Colon (tissue), 2 donors: Measurements from ENCODE around the gene ARHGEF12.

Experiments
- FAIRE-seq: peaks from 2 replicates; lab custom pipeline; 2012; peaks lifted over from hg19 to GRCh38; lab: Jason Lieb, UNC
- donor health status: control.
- donor health status: control.

ARHGEF12 gene, protein sequence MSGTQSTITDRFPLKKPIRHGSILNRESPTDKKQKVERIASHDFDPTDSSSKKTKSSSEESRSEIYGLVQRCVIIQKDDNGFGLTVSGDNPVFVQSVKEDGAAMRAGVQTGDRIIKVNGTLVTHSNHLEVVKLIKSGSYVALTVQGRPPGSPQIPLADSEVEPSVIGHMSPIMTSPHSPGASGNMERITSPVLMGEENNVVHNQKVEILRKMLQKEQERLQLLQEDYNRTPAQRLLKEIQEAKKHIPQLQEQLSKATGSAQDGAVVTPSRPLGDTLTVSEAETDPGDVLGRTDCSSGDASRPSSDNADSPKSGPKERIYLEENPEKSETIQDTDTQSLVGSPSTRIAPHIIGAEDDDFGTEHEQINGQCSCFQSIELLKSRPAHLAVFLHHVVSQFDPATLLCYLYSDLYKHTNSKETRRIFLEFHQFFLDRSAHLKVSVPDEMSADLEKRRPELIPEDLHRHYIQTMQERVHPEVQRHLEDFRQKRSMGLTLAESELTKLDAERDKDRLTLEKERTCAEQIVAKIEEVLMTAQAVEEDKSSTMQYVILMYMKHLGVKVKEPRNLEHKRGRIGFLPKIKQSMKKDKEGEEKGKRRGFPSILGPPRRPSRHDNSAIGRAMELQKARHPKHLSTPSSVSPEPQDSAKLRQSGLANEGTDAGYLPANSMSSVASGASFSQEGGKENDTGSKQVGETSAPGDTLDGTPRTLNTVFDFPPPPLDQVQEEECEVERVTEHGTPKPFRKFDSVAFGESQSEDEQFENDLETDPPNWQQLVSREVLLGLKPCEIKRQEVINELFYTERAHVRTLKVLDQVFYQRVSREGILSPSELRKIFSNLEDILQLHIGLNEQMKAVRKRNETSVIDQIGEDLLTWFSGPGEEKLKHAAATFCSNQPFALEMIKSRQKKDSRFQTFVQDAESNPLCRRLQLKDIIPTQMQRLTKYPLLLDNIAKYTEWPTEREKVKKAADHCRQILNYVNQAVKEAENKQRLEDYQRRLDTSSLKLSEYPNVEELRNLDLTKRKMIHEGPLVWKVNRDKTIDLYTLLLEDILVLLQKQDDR (N-terminal part only)

DNA sequence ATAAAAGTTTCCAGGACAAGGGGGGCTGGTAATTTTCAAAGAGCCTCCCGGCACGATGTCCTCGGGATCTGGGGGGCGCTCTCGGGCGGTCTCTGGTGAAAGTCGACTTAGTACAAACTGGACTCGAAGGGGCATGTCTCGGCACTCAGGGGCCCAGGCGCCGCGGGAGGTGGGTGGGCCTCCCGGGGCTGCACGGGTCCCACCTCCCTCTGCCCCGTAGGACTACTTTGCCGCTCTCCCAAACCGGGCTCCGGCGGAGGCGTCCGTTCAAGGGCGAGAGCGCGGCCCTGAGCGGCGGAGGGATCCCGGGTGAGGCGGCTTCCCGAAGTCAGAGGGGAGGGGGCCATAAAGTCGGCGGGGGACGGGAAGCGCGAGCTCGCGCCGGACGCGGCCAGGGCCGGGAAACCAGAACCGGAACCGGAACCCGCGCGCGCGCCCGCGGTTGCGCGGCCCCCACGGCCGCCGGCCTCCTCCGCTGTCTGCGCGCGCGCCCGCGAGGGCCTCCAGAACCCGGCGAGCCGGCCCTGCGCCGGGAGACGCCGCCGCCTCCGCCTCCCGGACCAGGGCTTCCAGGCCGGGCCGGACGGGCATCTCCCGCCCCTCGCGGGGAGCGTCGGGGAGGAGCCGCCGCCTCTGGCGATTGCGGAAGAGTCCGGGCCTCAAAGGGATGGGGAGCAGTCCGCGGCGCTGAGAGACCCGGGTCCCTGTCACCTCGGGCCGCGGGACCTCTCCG lies at the start of gene ARHGEF12:
Gene ARHGEF12 (plus strand): TSS at position 506 of the 733 bp plus-strand sequence. CDS start 831 bp downstream, outside the sequence.
- FAIRE-seq = no peak

DNA sequence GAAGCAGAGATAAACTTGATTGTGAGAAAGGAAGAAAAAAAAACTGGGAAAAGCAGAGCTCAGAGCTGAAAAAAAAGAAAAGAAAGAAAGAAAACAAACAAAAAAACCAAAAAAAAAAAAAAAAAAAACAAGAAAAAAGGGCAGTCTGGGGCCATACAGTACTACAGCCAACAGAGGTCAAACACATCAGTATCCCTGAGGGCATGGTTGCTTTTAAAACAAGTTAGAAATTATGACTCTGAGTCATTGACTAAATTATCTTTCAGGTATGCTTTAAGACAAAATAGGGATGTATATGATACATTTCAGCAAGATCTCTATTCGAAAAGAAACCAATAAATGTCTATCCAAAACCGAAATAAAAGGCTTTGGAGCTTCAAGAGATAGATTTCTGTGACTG lies 48.2 kb upstream of the ARHGEF12 start:
- FAIRE-seq = no peak

DNA sequence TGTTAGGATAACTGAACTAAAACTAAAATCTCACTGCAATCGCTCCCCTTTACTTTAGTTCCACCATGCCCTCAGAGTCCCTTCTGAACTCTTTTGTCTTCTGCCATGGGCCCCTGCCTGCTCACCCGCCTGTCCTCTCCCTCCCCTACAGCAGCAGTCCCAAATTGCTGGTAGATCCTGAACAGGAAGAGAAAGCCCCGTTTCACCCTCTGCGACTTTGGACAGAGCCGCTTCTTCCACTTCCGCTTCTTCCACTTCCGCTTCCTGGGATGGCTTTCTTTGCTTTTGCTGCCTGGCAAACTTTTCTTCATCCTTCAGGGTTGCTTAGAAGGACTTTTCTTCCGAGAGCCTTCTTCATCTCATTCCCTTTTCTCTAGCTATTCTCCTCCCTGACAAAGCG lies 46.8 kb upstream of the ARHGEF12 start:
- no peak for FAIRE-seq

DNA sequence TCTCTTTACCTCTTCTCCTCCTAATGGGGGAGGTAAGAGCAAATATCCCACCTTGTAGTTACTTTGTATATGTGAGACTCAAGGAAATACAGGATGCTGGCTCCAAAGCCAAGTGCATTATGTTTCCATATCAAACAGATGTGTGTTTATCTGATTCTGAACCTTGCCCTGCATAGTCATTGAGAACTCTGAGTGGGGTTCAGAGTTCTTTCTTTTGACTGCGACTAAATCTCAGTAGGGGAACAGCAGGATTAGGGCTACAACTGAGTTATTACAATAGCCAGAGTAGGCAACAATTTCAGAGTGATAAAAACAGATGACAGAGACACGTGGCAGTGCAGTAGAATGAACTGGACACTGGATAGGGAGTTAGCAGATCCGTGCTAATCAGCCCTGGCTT lies 45.3 kb upstream of the ARHGEF12 start:
- no peak for FAIRE-seq

DNA sequence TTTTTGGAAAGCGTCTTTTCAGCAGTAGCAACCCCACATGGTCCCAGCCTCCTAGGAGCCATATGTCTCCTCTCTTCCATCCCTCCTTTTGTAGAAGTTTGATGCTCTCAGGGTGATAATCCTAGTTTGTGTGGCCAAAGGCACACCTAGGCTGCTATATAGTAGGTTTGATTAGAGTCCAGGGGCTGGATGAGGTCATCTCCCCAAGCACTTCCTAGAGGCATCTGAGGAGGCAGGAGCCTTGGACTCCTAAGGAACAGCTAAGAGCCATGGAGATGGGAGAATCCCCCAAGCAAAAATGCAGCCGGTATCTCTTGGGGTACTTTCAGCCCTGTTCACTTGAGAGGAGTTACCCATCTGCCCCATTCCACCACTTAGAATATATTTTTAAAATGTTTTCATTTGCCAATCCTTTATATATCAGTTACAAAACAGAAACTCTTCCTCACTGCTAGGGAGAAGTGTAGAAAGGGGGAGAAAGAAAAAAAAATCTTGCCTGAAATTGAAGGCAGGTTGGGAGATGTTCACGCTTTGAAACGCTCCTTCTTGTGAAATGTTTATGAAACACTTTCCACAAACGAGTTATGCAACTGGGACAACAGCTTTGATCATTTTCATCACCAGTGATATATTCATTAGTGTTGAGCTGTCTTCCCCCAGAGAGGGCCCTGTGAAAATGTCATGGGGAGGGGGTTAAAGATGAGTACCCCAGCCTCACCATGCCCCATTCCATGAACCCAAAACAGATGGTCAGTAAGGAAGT lies 43.0 kb upstream of the ARHGEF12 start:
- FAIRE-seq = no peak

DNA sequence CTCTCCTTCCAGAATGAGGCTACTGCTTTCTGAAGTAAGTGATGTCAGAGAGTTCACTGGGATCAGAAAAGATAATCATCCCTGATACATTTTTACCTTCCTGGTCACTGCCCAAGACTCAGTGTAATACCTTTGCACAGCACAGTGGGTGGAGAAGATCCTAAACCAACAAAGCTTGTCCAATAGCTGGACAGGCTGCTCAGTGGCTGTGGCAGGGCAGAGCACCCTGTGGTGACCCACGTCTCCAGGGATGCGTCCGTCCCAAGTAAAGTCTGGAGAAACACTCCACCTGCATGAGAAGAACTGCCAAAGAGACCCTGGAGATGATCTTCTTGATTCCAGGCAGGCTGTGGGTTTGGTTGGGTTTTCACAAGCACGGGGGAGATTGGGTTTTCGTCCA lies 42.1 kb upstream of the ARHGEF12 start:
- FAIRE-seq = no peak

DNA sequence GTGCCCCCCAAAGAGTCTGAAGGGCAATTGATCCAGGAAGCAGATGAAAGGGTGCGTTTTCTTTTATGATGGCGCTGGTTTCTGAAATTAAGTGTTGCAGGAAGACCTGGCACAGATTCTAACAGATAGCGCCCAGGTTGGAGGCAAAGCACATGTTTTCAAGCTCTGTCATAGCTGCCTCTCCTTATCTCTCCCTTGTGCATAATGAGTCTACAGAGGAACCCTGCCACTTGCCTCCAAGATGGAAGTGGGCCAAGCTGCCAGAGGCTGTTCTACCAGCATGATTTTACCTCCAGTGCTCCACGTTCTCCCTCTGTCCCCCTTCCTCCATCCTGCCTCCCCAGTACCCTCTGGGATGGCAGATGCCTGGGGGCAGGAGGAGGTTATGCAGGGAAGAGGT lies 41.1 kb upstream of the ARHGEF12 start:
- FAIRE-seq = no peak

DNA sequence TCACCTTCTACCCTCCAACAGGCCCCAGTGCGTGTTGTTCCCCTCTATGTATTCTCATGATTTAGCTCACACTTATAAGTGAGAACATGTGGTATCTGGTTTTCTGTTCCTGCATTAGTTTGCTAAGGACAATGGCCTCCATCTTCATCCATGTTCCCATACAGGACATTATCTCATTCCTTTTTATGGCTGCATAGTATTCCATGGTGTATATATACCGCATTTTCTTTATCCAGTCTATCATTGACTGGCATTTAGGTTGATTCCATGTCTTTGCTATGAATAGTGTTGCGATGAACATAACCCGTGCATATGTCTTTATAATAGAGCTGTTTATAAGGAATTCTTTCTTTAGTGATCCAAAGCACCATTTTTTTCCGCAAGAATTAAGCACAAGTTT lies 39.7 kb upstream of the ARHGEF12 start:
- FAIRE-seq = no peak

DNA sequence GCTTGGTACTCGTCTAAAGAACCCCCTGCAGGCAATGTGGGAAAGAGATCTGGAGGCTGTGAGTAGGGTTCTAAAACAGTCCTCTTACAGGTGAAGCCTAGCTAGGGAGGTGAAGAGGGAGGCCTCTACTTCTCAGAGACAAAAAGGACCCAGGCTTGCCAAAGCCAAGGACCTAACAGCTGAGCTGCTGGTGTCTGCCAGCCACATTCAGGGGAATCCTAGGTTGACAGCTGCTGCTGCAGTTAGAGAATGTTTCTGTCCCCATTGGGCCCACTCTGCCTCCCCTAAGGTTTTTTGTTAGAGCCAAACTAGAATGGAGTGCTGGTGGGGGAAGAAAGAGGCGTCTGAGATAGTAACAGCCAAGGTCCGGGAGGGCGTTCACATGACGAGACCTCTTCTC lies 37.8 kb upstream of the ARHGEF12 start:
- no peak for FAIRE-seq

DNA sequence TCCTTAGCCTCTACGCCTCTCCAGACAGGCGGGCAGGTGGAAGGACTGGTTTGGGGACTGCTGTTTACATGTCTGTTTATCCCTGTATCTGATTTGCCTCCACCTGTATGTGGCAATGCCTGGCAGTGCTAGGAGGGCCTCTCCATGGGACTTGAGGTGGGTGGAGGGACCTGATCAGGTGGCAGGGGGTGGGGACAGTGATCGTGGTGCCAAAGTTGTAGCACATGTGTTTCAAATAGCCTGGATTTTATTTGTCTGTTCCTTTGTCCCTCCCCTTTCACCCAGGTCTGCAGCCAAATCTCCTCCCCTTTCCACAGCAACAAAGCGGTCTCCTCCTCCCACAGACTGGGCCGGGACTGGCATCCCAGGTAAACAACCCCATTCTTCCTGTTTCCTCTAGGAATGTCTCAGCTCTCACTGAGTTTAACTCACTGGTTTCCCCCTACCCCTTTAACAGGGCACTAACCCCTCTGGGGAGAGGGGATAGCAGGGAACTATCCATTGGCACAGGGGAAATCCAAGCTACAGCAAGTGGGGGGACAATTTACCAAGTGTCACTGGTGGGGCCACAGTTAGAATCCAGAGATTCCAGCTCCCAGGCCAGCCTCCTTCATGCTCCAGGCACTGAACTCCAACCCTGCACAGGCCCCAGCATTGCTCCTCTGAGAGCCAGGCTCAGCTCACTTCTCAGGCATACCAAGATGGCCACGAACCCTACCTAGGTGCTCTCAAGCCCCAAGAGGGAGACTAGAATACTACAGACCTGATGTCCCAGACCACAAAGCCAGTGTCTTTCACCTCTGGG lies 34.0 kb upstream of the ARHGEF12 start:
- FAIRE-seq = no peak

DNA sequence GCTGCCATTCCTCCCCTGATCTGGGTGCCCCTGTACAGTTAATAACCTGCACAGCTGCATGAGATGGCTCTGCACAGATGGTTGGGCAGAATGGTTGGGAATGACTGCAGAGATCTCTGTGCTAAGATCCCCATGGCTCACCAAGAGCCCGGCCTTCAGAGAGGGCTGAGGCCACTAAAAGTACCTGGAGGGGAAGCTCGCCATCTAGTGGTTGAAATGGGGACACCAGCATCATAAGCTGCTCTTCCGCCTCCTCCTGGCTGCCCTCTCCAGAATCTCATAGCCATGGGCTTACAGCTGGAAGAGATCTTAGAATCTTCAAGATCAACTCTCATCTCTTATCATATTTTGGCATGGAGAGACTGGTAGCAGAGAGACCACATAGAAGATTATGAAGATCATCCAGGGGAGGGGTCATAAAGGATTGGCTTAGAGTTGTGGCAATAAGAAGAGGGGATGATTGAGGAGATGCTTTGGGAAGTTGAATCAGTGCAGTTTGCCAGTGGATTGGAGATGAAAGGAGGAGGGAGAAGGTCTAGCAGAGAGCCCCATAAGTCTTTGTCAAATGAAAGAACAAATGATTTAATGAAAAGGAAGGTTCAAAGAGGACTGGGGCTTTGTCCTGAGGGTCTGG lies 33.1 kb upstream of the ARHGEF12 start:
- FAIRE-seq = no peak

DNA sequence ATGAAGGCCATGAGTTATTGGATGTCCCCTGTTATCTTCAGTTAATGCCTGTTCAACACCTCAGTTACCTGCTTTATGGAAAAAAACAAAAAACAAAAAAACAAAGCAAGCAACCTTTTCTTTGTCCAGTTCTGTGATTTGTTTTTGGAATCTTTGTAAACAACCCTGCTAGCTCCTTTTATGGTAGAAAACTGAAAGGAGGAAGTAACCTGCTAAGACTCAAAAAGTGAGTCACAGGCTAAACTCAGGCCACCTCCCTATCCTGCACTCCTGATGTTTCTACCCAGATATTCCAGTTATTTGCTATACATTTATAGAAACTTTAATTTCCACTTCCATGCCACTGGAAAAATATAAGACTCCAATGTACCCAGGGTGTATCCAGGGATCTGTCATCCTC lies 31.7 kb upstream of the ARHGEF12 start:
- FAIRE-seq = no peak

DNA sequence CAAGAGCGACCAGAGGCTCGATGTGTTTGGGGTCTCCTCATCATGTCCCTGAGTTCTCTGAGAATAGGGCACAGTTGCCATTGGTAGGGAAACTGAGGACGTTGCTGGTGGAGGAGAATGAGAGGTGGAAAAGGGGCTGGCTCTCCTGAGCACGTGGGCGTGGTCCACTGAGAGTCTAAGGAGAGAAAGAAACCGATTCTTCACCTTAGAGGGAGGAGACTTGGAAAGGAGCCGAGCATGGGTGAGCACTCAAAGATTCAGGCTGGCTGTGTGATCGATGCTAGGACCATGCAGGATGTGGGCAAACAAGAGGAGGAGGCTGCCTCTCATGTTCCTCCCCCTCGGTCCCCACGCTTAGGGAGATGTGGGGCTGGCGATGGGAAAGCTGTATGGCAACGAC lies 30.9 kb upstream of the ARHGEF12 start:
- FAIRE-seq = no peak

DNA sequence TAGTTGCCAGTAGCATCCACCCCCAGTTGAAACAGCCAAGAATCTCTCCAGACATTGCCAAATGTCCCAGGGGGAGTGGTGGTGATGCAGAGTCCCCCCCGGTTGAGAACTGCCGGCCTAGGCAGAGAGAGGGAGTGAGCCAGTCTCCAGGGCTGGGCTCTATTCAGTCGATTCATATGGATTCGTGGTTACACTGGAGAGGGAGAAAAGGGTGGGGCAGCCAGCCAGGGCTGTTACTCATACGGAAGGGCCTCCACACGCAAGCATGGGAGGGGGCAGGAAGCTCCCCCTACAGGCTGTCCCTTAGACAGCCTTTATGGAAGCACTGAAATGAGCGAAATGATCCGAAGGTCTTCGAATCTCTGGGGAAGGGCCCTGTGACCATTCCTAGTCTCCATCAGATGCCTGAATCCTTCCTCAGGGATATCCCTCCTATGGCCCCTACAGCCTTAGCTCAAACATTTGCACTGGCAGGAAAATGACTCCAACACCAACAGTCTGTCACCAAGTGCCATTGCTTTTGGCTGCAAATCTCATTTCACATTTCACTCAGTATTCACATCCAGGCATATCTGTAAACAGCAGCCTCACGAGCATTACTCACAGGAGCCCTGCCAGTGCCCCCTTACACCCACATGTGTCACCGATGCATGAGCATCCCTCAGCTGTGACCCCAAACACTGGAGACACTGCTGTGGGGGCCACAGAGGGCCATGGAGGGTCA lies 29.5 kb upstream of the ARHGEF12 start:
- FAIRE-seq = no peak

DNA sequence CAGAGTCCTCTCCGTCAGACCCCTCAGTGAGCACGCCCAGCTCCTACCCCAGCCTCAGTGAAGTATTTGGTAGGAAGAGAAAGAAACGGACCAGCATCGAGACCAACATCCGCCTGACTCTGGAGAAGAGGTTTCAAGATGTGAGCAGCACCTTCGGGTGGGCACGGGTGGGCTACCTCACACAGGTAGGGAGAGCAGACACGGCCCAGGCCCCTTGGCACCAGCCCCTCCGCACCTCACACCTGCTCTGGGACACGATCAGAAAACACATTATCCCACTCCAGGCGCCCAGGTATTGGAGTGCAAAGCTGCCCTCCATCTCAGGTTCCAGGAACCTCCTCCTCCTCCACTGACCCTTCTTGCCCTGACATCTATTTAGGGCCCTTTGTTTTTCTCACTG lies 28.7 kb upstream of the ARHGEF12 start:
- no peak for FAIRE-seq

DNA sequence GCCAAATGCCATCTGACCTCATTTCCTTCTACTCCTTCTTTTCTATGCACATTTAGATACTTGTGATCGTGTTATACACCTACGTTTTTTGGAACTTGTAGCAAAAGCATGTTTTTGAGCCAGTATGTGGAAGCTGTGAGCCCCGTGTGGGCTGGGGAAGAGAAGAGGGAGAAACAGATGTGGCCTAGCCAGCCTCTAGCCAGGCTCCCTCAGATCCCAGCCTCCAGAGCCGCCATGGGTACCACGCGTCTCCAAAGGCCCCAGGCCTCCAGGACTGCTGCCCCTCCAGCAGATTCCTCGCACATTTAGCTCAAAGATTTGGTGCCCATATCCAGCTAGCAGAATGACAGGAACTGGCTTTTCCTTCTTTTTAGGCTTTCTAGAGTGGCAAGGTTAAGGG lies 28.1 kb upstream of the ARHGEF12 start:
- FAIRE-seq = no peak

DNA sequence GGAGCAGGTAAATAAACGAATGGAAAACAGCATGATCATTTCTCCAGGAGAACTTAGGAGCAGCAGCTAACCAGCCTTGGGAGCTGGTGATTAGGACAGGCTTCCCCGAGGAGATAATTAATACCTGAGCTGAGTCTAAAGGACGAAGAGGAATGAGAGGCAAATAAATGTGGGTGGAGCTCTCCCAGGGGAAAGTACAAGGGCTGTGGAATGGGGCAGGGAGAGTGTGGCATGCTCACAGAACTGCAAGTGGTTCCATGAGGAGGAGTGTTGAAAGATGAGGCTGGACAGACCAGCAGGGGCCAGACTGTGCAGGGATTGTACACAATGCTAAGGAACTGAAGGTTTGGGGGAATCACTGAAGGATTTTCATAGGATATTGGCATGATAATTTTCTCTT lies 25.3 kb upstream of the ARHGEF12 start:
- FAIRE-seq = no peak

DNA sequence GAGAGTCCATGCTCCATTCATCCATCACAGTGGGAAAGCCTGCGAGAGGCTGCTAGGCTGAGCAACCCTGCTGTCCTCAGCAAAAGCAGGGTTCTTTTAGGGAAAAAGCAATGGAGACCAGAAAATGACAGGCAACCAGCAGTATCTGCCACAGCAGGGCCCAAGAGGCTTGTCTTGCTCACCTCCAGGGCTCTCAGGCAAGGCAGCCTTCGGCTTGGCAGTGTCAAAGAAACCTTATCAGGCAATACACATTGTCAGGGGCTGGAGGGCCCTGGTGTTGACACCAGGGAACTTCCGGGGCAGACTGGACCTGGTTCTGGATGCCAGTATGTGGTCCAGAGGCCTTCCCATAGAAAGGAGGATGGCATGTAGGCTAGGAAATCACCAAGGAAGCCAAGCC lies 21.4 kb upstream of the ARHGEF12 start:
- FAIRE-seq = no peak

DNA sequence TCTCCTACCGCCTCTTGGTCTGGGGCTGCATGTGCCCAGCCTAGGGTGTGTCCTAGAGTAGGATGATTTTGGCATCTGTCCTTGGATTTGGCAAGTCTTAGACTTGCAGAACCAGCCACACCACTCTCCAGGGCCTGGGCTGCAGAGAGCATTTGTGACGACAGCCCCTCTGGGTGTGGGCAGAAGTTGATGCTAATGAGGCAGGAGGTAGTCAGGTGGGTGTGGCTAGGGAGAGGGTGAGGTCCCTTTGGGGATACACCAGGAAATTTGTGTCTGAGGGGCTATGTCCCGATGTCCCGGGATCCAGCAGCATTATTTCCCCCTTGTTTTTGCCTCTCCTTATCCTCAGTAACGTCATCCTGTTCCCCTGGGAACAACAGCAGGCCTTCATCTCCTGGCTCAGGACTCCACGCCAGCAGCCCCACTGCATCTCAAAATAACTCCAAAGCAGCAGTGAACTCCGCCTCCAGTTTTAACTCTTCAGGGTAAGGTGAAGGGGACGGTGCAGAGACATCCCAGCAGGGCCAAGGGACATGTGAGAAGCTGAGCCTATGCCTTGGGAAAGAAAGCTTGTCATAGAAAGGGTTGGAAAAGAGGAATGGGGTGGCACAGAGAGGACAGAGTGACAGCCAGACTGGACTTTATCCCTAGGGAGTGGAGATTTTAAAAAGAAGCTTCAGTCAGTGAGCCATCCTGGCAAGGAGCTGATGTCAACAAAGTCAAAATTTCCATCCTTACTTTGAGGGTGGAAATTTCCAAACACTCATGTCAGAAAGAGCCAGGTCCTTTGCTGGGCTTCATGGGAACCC lies 19.1 kb upstream of the ARHGEF12 start:
- FAIRE-seq = no peak
